Hematopoietic multipotent progenitor cell treated with erythropoietin and hydrocortisone succinate and interleukin-3 and kit ligand, for 17 days (in vitro differentiated cells): ENCODE measurements around the gene FBN3.
"Not testable (repeated sequence)": the region's sequence is repeated elsewhere in the genome, so short reads cannot be mapped to it uniquely, and the experiment has no call there.

ENCODE experiments used
- DNase-seq: peaks from one replicate; pipeline ENCODE4 v3.0.0-alpha.2; 2015; ENCODE audit warnings: low spot score

The FBN3 gene

DNA sequence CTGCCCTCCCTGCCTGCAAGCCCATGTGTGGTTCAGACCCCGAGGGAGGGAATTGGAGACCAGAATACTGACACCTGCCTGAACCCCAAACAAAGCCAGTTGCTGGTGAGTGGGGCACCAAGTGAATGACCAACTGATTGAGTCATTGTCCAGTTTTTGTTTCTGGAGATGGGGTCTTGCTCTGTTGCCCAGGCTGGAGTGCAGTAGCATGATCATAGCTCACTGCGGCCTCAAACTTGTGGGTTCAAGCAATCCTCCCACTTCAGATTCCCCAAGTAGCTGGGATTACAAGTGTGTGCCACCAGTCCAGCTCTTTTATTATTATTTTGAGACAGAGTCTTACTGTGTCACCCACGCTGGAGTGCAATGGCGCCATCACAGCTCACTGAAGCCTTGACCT is 92.9 kb downstream of the FBN3 start:
- DNase-seq: no peak

DNA sequence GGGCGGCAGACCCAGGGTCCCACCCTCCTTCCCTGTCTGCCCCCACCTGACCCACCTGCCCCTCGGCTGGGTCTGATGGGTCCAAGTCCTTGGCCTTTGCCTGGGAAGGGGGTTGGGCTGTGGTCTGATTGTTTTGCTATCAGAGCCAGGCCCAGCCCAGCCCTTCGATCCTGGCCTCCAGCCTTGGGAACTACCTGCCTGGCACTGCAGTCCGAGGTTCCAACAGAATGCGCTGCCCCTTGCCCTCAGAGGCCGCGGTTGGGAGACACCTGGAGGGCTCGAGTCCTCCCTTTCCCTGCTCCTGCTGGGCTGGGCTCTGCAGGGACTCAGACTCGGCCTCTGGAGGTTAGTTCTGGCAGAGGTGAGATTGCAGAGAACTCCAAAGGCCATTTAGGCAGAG is 95.2 kb downstream of the FBN3 start:
- DNase-seq: no peak

DNA sequence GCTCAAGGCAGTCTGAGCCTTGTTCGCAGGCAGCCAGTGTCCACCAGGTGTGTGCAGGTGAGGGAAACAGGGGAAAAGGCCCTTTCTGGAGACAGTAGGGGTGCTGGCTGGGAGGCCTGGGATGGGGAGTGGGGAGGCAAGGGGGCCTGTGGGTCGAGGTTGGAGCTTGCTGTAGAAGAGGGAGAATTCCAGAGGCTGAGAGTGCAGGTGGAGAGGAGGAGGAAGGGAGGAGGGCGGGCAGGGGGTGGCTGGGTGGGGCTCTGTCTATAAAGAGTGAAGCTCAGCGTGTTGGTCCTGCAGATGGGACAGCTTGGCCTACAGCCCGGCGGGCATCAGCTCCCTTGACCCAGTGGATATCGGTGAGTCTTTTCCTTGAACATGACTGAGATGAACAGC is 96.9 kb downstream of the FBN3 start, which contains the start of gene CCL25:
Gene CCL25, plus strand, starts transcription at position 297 of the 396 bp plus-strand sequence. CDS start 290 bp downstream, outside the sequence.
- DNase-seq: no peak

DNA sequence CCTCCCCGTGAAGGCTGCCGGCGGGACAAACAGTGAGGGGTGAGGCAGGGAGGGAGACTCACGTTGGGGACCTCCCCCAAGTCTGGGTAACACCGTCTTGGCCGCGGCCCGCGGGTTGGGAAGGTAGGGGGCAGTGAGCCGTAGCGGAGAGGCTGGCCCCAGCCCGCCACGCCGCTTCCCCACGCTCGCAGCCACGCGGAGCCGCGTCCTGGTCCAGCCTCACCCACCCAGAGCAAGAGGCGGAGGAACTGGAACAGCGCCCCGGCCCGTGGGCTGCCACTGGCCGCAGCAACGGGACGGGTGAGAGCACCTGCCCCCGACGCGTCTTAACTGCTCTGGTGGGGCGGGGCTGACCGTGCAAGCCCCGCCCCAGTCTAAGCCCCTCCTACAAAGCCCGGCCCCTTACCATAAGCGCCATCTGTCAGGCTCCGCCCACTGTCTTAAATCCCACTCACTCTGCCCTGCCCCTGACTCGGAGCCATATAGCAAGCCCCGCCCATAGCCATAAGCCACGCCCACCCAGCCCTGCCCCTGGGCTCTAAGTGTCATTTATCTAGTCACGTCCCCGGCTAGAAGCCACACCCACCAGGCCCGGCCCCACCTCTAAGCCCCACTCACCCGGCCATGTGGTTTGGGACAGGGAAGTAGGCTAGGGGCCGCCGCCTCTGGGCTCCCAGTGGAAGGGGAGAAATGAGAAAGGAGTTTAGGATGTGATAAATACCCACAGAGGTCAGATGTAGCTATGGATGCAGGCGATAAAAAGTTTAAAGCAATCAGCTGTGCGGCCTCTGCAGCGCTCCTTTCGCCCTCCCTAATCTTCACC is 98.9 kb downstream of the FBN3 start:
- DNase-seq: peak; percentile 99

DNA sequence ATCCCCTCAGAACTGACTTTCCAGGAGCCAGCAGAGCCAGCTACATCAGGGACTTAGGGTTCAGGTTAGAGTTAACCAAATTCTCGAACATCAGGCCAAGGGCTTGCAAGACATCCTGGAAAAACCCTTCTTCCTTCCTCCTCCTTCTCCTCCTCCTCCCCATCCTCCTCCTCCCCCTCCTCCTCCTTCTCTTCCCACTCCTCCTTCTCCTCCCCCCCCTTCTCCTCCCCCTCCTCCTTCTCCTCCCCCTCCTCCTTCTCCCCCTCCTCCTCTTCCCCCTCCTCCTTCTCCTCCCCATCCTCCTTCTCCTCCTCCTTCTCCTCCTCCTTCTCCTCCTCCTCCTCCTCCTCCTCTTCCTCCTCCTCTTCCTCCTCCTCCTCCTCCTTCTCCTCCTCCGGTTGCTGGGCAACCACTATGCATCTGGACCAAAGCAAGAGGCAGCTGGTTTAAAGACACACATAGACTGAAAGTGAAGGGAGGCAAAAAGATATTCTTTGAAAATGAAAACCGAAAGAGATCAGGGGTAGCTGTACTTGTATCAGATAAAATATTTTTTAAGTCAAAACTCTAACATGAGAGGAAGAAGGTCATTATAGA is 102.7 kb downstream of the FBN3 start:
- no peak for DNase-seq

DNA sequence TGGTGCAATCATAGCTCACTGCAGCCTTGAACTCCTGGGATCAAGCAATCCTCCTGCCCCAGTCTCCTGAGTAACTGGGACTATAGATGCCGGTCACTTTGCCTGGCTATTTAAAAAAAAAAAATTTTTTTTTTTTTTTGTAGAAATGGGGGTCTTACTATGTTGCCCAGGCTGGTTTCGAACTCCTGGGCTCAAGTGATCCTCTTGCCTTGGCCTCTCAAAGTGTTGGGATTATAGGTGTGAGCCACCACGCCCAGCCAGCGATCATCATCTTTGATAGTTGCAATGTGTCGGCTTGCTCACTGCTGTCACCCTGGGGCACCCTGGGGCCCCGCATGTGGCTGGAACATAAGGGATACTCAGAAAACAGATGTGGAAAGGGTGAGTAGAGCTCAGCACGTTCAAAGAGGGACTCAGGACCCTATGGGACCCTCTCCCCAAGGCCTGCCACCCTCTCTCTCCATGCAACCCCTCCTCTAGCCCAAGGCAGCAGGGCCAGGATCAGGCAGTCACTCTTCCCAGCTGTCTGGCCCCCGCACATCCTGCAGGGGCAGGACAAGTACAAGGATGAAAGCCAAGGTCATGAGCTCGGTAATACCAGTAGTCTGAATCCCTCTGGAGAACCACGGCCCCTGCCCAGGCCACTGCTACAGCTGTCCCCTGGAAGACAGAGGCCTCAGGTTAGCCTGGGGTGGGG is 103.4 kb downstream of the FBN3 start:
- DNase-seq: no peak

DNA sequence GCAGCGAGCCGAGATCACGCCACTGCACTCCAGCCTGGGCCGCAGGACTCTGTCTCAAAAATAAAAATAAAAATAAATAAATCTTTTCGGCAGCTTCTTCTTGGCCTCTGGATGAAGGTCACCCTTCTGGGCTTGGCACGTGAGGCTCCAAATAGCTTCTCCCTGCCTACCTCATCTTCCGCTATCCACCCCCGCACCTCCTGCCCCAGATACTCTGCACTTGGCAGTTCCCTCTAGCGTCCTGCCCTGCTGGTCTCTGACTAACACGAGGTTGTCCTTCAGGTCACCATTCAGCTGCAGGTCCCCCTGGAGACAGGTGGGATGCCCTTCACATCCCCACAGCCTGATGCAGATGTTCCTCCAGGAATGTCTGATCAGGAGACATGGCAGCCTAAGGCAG is 105.4 kb downstream of the FBN3 start:
- no peak for DNase-seq

DNA sequence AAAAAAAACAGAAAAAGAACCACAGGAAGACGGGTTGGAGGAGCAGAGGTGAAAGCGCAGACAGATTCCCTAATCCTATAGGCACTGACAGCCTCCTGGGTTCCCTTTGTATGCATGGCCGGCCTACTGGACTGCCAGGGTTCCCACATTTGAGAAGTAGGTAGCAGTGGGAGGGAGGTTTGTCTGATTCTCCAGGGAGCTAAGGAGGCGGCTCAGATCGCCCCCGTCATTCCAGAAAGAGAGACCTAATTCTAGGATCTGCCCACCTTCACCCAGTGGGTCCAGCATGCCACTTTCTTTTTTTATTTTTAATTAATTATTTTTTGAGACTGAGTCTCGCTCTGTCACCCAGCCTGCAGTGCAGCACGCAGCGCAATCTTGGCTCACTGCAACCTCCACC is 106.5 kb downstream of the FBN3 start:
- DNase-seq: no peak

DNA sequence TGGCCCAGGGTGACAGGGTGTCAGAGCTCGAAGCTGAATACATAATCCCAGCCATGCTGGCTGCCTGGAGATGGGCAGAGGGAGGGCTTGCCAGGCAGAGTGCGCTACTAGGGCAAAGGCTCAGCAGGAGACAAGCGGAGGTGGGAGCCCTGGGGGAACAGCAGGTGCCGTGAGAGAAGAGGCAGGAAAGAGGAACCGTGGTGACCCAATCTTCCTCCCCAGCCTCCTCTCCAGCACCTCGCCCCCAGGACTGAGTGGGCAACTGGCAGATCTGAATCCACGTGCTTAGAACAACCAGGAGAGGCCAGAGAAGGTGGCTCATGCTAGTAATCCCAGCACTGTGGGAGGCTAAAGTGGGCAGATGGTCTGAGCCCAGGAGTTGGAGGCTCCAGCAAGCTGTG is 107.9 kb downstream of the FBN3 start:
- no peak for DNase-seq

DNA sequence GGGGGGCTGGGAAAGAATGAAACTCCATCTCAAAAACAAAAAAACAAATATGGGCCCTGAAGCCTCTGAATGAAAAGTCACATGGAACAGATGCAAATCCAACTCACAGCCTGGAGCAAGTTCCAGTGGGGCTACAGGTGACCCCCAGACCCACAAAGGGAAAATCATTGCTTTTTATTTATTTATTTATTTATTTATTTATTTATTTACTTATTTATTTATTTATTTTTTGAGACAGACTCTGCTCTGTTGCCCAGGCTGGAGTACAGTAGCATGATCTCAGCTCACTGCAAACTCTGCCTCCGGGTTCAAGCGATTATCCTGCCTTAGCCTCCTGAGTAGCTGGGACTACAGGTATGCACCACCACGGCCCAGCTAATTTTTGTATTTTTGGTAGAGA is 110.2 kb downstream of the FBN3 start:
- no peak for DNase-seq

DNA sequence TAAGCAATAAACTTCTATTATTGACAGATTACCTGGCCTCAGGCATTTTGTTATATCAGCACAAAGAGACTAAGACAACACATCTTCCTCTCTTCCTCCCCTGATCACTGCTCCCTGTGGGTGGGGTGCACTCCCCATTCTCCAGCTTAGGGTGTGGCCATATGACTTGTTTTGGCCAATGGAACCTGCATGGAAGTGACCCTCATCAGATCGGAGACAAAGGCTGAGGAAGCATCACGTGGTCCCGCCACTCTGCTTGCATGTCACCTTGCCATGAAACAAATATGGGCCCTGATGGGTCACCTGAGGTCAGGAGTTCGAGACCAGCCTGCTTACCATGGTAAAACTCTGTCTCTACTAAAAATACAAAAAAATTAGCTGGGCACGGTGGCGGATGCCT is 110.6 kb downstream of the FBN3 start:
- no peak for DNase-seq

DNA sequence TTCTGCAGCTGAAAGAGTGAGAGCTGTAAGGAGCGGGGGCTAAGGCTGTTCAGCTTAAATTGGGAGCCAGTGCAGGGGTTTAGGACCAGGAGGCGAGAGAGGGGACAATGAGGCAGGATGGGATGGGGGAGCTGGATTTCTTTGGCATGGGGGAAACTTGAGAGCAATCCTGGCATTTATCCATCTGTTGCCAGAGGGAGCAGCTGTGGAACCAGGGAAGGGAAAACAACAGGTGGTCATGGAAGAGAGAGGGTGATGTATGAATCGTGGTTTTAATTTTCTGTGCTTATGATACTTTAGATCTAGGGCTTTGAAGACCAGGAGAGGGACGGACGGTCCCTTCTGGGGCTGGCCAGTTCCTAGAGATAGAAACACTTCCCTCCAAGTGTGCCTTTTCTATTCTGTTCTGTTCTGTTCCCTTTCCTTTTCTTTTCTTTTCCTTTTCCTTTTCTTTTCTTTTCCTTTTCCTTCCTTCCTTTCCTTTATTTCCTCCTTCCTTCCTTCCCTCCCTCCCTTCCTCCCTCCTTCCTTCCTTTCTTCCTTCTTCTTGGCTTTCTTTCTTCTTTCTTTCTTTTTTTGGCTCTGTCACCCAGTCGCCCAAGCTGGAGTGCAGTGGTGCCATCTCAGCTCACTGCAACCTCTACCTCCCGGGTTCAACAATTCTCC is 112.8 kb downstream of the FBN3 start:
- no peak for DNase-seq

DNA sequence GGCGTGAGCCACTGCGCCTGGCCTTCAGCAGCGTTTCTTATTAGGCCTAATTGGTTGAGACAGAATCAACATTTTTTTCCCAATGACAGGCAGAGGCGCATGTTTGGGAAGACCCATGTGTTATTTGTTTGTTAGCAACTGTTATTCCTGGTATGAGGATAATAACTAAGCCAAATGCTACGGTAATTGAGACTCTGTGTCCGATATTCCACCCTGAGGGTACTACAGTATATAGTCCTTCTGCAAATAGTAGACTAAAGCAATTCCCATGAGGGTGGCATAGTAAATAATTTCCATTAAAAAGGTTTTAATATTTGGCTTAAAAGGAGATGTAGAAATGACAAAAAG is 115.2 kb downstream of the FBN3 start:
- DNase-seq: no peak

DNA sequence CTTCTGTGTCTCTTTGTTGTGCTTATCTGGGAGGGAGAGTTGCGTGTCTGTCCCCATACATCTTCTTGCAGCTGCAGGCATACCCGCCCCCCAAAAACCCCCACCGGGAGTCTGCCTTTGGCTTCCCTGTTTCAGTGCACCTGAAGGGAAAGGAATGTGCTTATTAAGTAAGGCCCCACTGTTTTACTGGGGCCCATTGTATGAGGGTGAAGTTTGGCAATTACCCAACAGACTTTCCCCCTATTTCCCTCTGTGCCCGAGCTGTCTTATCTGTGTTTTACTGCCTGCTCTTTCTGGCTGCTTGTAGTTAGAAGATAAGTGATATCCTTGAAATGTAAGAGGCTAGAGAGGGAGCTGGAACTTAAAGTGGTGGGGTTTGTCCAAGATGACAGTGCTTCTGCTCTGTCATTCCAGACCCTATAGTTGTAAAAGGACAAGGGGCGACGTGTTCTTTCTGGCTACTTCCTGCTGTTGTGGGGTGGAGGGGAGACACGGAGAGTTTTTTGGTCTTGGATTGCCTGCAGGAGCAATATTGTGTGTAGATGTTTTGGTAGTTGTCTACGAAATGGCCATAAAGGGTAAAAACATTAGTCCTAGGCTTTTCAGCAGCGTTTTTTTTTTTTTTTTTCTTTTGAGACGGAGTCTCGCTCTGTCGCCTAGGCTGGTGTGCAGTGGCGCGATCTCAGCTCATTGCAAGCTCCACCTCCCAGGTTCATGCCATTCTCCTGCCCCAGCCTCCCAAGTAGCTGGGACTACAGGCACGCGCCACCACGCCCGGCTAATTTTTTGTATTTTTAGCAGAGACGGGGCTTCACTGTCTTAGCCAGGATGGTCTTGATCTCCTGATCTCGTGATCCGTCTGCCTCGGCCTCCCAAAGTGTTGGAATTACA is 115.9 kb downstream of the FBN3 start:
- DNase-seq: peak; percentile 72

DNA sequence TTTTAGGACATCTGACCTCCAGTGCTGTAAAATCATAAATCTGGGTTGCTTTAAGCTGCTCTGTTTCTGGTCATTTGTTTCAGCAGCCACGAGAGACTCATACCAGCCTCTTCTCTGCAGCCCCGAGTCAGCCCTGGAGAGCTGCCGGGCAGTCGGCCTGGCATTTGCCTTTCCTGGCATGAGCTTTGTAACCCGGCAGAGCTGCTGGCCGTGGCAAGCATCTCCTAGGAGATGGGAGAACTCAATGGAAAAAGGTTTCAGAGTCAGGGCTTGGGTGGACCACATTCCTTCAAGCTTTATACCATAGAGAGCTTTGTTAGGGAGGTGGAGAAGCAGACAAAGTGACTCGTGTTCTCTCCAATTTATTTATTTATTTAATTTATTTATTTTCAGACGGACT is 118.4 kb downstream of the FBN3 start:
- no peak for DNase-seq

DNA sequence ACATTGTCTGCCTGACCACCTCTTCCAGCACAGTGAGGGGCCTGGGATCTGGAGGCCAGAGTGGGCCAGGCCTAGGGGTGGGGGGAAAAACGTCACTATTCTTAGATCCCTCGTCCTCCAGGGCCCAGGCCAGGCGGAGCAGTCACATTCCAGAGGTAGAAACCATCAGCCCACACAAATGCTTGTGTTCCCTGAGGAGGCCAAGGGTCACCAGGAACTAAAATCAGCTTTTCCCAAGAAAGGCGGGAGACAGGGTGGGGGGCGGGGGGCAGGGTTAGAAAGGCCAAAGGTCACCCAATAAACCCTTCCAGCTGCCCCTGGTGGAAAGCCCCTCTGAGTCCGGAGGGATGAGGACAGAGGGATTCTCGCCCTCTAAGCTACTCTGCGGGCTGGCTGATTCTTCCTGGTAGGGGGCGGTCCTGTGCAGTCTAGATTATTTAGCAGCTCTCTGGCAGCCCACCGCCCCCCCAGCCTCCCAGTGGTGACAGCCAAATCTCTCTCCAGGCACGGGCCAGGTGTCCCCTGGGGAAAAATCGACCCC is 120.4 kb downstream of the FBN3 start:
- no peak for DNase-seq

DNA sequence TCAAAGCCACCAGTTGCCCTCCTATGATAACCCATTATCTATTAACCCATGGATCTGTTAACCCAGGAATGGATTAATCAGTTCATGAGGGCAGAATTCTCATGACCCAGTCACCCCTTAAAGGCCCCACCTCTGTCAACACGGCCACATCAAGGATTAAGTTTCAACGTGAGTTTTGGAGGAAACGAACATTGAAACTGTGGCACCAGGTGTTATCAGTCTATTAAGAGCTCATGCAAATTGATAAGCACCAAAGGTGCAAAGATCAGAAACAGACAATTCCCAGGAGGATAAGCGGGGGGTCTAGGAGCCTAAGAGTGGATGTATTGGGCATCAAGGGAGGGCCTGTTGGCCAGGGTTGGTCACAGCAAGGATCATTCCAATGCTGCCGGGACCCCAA is 124.1 kb downstream of the FBN3 start:
- DNase-seq: no peak

DNA sequence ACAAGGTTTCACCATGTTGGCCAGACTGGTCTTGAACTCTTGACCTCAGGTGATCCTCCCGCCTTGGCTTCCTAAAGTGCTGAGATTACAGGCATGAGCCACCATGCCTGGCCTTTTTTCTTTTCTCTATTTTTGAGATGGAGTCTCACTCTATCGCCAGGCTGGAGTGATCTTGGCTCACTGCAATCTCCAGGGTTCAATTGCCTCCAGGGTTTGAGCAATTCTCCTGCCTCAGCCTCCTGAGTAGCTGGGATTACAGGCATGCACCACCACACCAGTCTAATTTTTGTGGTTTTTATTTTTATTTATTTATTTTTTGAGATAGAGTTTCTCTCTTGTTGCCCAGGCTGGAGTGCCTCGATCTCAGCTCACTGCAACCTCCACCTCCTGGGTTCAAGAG is 125.1 kb downstream of the FBN3 start:
- DNase-seq: not testable (repeated sequence)

DNA sequence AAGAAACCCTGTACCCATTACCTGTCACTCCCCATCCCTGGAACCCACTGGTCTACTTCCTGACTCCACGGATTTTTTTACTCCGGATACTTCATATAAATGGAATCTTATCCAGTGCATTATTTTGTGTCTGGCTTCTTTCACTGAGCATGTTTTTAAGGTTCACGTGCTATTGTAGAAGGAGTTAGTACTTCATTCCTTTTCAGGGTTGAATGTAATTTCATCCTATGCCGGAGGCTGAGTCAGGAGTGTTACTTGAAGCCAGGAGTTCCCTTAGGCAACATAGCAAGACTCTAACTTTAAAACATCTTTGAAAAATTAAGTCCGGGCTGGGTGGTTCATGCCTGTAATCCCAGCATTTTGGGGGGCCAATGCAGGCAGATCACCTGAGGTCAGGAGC is 126.0 kb downstream of the FBN3 start:
- no peak for DNase-seq

DNA sequence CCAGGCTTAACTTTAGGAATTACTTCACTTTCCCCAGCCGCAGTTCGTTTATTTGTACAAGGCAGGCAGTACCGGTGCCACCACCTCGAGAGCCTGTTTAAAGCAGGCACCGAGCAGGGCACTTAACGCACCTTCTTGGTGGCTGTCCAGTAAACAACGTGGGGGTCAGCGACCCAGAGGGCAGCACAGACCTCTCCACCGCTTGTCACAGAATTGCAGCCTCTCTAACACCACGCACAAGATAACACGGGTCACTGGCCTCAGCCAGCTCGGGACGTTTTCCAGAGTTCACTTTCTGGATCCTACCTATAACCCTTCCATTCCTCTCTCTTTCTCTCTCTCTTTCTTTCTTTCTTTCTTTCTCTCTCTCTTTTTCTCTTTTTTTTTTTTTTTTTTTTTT is 127.1 kb downstream of the FBN3 start:
- no peak for DNase-seq

DNA sequence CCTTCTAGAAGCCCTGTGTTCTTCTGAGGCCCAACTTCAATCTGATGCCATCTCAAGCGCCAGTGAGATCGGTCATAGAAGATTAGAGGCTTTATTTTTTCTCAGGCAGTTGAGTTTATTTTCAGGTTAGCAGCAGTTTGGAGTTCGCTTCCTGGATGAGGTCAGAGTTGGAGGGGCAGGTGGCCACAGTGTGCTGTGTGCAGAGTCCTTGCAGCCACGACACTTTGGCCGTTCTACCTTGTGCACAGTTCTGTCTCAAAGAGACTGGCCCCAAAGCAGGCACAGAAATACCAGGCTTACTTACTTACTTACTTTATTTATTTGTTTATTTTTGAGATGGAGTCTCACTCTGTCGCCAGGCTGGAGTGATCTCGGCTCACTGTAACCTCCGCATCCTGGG is 128.0 kb downstream of the FBN3 start:
- no peak for DNase-seq

DNA sequence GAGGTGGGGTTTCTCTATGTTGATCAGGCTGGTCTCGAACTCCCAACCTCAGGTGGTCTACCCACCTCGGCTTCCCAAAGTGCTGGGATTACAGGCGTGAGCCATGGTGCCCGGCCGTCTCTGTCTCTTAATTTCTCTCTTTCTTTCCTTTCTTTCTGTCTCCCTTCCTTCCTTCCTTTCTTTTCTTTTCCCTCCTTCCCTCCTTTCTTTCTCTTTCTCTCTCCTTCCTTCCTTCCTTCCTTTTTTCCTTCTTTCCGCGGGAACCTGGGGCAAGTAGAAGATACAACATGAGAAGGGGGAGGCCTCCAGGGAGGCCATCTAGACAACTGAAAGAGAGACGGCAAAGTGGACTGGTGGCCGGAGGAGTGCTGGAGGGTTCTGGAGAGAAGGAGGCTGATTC is 128.7 kb downstream of the FBN3 start:
- DNase-seq: no peak
